ENCODE results near the gene PAM16. TPM values are rescaled to one million over a fixed set of nuclear protein-coding genes. Genes with fewer than 3 reads are reported as not detected.

The PAM16 gene
- total RNA-seq, 1 experiment from 2014 or later, result 80.7 TPM

DNA sequence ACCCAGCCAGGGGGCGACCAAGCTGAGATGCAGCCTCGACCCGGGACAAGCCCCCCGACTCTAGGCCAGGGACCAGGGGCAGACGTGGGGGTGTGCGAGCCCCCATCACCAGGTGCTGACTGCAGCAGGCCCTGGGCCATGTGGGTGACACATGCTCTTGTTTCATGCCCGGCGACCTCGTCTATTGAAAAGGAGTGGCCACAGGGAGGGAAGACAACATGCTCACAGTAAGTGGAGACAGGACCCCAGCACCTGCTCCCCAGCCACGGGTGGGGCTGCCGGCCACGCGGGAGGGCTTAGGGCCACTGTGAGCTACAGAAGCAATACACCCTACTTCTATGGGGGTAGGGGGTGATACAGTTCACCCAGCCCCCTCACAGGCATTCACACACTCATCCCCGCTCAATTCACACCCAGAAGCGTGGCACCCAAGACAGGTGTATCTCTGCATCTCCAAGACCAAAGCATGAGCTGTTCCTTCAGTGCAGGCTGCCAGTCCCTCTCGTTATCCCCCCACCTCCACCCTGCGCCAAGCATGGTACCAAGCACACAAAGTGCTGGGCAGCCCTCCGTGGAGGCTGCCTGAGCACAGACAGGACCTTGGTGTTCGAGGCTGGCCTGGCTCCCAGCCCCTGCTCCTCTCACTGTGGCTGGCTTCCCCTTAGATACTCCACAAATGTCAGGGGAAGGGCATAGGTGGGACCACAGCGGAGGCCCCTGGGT is 34.1 kb upstream of the PAM16 start:
- in situ Hi-C loops (cut with HindIII; ENCODE audit: low pct_unique_long_range_greater_than_20kb, low sequenced_read_pairs), result no loop called here
- no peak for DNase-seq (ENCODE audit: low read depth)

DNA sequence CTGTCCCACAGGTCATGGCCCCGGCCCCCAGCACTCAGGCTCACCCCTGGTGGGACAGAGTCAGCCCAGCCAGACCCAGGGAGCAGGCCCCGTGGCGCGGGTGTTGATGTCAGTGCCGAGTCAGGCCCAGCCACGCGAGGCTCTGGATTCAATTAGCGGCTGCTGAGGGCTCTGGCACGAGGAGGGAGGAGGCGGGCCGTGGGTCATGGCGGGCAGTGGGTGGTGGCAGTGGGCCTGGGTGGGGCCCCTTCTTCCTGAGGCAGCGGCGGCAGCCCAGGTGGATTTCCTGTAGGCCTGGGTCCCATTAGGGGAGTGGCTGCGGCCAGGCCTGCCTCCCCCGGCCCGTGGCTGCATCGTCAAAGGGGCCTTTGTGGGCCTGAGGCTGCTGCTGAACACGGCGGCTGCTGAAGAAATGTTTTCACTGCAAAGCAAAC is 33.4 kb upstream of the PAM16 start:
- in situ Hi-C loops (cut with HindIII; ENCODE audit: low pct_unique_long_range_greater_than_20kb, low sequenced_read_pairs), result no loop called here
- no peak for DNase-seq (ENCODE audit: low read depth)

DNA sequence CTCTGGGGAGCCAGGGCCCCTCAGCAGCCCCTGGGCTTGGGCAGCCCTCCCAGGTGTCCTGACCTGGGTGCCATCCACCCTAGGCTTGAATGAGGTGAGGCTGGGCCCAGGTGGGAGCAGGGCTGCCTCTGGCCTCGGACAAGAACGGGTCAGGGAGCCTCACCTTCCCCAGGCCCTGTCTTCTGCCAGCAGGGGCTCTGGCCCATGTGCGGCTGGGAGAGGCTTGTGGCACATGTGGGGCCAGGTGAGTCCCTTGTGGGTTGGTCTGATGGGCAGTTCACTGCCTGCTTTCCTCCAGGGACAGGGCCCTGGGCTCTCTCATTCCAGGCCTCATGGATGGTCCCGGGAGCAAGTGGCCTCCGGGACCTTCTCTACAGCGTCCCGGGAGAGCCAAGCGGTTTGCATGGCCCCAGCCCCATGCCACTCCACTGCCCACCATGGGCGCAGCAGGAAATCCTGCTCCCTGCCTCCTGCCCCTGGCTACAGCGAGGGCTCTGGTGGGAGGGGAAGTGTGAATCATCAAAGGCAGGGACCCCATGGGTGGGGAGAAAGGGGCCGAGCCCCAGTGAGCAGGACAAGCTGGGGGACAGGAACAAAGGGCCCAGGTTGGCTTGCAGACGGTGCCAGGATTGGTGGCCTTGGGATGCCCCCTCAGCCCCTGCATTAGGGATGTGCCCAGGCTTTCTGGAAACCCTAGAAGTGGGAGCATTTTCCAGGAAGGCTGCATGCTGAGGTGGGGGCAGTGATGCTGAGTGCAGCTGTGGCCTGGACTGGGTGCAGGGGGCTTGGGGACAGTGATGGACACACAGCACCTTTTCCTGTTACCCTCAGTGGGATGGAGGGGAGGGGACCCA is 32.7 kb upstream of the PAM16 start:
- in situ Hi-C loops (cut with HindIII; ENCODE audit: low pct_unique_long_range_greater_than_20kb, low sequenced_read_pairs), result no loop called here
- DNase-seq (ENCODE audit: low read depth), result no peak

DNA sequence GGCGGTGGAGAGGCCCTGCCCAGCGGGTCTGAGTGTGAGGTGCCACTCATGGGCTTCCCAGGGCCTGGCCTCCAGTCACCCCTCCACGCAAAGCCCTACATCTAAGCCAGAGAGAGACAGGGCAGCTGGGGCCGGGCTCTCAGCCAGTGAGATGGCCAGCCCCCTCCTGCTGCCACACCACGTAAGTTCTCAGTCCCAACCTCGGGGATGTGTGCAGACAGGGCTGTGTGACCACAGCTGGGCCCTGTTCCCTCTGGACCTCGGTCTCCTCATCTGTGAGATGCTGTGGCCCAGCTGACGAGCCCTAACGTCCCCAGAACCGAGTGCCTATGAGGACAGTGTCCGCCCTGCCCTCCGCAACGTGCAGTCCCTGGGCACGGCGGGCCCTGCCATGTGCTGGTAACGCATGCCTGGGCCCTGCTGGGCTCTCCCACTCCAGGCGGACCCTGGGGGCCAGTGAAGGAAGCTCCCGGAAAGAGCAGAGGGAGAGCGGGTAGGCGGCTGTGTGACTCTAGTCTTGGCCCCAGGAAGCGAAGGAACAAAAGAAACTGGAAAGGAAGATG is 31.8 kb upstream of the PAM16 start:
- in situ Hi-C loops (cut with HindIII; ENCODE audit: low pct_unique_long_range_greater_than_20kb, low sequenced_read_pairs), result no loop called here
- DNase-seq (ENCODE audit: low read depth), result no peak

DNA sequence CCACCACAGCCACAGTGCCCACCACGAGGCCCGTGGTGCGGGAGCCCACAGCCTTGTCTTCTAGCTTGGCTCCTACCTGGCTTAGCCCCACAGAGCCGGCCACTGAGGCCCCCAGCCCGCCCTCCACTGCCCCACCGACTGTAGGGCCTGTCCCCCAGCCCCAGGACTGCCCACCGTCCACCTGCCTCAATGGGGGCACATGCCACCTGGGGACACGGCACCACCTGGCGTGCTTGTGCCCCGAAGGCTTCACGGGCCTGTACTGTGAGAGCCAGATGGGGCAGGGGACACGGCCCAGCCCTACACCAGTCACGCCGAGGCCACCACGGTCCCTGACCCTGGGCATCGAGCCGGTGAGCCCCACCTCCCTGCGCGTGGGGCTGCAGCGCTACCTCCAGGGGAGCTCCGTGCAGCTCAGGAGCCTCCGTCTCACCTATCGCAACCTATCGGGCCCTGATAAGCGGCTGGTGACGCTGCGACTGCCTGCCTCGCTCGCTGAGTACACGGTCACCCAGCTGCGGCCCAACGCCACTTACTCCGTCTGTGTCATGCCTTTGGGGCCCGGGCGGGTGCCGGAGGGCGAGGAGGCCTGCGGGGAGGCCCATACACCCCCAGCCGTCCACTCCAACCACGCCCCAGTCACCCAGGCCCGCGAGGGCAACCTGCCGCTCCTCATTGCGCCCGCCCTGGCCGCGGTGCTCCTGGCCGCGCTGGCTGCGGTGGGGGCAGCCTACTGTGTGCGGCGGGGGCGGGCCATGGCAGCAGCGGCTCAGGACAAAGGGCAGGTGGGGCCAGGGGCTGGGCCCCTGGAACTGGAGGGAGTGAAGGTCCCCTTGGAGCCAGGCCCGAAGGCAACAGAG is 31.0 kb upstream of the PAM16 start:
- DNase-seq (ENCODE audit: low read depth), result no peak
- in situ Hi-C loops (cut with HindIII; ENCODE audit: low pct_unique_long_range_greater_than_20kb, low sequenced_read_pairs), result no loop called here

DNA sequence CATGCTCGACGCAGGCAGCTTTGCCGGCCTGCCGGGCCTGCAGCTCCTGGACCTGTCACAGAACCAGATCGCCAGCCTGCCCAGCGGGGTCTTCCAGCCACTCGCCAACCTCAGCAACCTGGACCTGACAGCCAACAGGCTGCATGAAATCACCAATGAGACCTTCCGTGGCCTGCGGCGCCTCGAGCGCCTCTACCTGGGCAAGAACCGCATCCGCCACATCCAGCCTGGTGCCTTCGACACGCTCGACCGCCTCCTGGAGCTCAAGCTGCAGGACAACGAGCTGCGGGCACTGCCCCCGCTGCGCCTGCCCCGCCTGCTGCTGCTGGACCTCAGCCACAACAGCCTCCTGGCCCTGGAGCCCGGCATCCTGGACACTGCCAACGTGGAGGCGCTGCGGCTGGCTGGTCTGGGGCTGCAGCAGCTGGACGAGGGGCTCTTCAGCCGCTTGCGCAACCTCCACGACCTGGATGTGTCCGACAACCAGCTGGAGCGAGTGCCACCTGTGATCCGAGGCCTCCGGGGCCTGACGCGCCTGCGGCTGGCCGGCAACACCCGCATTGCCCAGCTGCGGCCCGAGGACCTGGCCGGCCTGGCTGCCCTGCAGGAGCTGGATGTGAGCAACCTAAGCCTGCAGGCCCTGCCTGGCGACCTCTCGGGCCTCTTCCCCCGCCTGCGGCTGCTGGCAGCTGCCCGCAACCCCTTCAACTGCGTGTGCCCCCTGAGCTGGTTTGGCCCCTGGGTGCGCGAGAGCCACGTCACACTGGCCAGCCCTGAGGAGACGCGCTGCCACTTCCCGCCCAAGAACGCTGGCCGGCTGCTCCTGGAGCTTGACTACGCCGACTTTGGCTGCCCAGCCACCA is 30.2 kb upstream of the PAM16 start:
- DNase-seq (ENCODE audit: low read depth), result no peak
- in situ Hi-C loops (cut with HindIII; ENCODE audit: low pct_unique_long_range_greater_than_20kb, low sequenced_read_pairs), result no loop called here

DNA sequence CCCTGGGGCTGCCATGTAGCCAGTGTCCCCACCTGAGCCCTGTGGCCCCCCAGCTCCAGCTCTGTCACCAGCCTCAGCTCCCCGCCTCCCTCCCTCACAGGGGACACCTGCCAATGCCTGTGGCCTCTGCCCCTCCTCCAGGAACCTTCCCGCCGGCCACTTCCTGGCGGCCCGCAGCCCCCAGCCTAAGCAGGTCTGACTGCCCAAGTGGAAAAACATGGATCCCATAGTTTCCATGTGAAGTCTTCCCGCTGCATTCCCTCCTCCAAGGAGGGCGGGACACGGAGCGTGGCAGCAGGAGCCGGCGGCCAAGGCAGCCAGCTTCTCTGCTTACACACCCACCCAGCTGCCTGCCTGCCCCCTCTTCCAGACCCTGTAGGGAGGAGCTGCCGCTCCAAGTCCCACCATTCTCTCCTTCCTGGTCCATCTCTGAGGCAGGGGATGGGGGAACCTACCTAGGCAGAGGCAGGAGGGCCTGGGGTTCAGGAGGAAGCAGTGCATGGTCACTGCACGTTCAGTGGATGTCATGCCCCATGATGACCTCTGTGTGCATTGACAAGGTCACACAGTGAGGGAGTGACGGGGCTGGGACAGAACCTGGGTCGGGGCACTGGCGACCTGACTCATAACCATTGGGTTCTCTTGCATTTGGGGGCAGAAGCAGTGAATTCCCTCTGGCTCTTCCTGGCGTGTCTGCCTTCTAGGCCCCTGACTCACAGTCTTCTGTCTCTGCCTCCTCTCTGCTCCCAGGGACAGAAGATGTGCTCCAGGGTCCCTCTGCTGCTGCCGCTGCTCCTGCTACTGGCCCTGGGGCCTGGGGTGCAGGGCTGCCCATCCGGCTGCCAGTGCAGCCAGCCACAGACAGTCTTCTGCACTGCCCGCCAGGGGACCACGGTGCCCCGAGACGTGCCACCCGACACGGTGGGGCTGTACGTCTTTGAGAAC is 29.3 kb upstream of the PAM16 start:
- in situ Hi-C loops (cut with HindIII; ENCODE audit: low pct_unique_long_range_greater_than_20kb, low sequenced_read_pairs), result no loop called here

DNA sequence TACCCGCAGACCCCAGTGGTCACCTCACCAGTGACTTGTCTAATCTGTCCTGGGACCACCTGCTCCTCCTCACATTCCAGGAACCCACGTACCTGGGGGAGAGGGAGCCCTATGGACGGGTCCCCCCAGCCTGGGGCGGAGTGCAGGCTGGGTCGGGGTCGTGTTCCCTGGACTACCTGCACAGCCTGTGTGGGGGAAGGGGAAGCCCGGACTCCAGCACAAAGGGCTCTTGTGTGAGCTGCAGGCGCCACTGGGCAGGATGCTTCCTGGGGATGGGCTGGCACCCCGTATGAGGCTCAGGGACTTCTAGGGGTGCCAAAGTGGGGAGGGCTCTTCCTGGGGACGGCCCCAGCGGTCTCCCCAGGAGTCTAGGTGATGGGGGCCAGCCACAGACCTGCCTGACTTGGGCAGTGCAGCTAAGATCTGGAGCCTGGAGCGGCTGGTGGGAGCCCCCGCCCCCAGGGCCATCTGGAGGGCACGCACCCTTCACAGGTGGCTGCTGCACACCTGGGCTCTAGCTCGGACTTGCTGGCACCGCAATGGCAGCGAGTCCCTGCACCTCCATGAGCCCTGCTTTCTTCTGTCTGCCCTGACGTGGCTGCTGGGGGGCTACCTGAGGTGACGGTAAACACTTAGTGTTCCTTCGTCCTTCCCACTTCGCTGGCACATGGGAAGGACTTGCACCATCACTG is 28.0 kb upstream of the PAM16 start:
- no peak for DNase-seq (ENCODE audit: low read depth)
- in situ Hi-C loops (cut with HindIII; ENCODE audit: low pct_unique_long_range_greater_than_20kb, low sequenced_read_pairs), result no loop called here

More for the DNA sequence above, 29.3 kb upstream of the PAM16 start:
- DNase-seq (ENCODE audit: low read depth), result no peak

DNA sequence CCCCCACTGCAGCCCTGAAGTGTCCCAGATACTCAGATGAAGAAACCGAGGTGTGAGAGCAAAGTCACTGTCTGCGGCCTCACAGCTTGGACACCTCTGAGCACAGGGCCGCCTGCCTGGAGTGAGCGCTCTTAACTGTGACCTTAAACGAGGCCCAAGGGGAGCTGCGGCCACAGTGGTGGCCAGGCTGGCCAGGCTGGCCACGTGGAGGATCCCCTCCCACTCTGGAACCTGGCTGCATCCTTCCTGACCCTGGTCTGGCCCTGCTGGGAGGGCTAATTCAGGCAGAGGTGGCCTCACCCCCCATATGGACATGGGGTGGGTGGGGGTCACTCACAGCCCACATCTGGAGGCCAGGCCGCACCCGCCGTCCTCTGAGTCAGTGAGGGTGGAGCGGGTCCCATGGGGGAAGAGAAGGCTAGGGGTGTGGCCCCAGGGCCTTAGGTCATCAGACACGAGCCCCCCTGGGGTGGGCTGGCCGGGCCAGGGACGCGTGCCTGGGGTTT is 27.1 kb upstream of the PAM16 start:
- in situ Hi-C loops (cut with HindIII; ENCODE audit: low pct_unique_long_range_greater_than_20kb, low sequenced_read_pairs), result no loop called here
- DNase-seq (ENCODE audit: low read depth), result no peak

DNA sequence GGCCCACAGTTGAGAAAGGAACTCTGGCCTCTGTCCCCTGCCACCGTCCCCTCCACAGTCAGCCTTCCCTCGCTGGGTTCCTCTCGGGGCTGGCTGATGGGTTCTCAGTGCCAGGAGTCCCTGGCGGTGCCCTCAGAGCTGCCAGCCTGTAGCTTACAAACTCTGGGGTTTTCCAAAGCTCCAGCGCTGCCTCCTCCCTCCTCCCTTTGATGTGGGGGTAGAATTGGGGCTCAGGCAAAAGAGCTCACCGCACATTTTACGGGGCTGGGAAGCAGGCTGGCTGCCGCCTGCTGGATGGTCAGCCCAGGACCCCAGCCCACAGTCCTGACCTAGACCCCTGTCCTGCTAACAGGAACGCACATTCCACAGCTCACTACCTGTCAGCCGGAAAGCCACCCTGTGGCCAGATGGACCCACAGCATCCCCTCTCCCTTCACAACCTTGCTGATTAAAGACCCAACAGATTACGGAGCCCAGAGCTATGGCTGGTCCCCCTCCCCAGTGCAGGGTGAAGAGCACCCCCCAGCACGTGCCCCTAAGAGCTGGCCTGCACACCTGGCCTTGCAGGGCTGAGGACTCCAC is 26.5 kb upstream of the PAM16 start:
- DNase-seq (ENCODE audit: low read depth), result no peak
- in situ Hi-C loops (cut with HindIII; ENCODE audit: low pct_unique_long_range_greater_than_20kb, low sequenced_read_pairs), result no loop called here

DNA sequence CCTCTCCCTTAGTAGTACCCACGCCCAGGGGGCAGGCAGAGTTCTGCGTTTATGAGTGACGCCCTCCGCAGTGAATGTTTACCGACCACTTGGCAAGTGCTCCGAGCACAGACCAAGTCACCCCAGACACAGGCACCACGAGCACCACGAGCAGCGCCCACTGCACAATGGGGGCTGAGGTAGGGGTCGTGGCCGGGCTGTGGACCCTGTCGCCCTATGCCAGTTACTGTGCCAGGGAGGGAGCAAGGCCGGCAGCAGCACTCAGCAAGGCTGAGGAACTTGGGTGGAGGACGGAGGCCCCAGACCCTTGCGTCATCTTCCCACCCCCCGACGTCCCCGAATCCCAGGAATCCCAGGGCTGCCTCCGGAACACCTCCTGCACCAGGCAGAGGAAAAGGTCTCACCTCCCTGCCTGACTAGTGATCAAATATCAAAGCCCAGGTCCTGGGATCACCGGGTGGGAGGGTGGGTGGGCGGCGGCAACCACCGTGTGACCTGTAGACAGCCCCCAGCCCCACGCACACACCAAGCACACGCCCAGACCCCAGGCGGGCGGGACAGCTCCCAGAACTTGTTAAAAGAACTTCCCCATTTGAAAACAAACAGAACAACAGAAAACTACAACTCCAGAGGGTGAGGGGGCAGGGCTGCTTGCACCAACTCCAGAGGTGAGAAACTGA is 25.9 kb upstream of the PAM16 start:
- DNase-seq (ENCODE audit: low read depth), result no peak
- in situ Hi-C loops (cut with HindIII; ENCODE audit: low pct_unique_long_range_greater_than_20kb, low sequenced_read_pairs), result no loop called here

DNA sequence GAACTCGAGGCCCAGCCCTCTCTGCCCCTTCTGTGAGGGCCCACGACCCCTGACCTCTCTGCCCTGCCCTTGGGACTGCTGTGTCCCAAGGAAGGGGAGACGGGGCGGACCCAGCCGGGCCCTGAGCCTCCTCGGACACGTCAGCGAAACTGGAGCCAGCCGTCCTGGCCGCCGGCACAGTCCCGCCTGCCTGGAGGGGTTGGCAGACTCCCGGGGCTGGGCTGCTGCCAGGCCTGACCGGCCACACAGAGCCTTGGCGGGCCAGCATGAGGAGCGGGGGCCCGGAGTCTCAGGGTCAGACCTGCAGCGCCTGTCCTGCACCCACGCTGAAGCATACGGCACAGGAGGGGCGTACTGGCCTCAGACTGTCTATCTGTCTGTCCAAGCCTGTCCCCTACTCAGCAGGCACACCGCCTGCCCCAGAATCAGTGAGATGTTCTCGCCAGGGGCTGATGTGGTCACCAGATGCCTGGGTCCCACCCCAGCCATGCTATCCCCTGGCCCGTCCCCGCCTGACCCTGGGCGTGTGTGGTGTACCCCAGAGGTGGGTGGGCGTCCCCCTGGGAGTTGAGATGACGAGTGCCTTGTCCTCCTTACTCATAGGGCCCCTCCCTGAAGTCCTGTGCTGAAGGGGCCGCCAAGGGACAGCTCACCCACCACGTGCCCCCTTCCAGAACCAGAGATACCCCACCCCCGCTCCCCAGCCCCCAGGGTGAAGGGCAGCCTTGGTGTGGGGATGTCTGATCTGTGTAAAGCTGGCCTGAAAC is 25.2 kb upstream of the PAM16 start:
- in situ Hi-C loops (cut with HindIII; ENCODE audit: low pct_unique_long_range_greater_than_20kb, low sequenced_read_pairs), result no loop called here
- no peak for DNase-seq (ENCODE audit: low read depth)

DNA sequence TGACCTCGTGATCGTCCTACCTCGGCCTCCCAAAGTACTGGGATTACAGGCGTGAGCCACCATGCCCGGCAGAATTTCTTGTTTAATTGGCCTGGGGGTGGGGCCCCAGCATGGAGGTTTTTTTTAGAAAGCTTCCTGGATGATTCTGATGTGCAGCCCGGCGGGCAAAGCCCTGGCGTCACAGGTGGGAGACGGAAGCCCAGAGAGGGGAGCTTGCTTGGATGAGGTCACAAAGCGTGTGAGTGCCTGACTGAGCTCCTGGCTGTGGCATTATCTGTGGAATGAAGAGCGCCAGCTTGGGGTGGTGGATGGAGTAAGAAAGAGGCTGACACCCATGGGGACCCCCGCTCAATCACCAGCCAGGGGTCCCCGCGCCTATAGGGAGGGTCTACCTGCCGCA is 24.6 kb upstream of the PAM16 start:
- in situ Hi-C loops (cut with HindIII; ENCODE audit: low pct_unique_long_range_greater_than_20kb, low sequenced_read_pairs), result no loop called here
- no peak for DNase-seq (ENCODE audit: low read depth)

DNA sequence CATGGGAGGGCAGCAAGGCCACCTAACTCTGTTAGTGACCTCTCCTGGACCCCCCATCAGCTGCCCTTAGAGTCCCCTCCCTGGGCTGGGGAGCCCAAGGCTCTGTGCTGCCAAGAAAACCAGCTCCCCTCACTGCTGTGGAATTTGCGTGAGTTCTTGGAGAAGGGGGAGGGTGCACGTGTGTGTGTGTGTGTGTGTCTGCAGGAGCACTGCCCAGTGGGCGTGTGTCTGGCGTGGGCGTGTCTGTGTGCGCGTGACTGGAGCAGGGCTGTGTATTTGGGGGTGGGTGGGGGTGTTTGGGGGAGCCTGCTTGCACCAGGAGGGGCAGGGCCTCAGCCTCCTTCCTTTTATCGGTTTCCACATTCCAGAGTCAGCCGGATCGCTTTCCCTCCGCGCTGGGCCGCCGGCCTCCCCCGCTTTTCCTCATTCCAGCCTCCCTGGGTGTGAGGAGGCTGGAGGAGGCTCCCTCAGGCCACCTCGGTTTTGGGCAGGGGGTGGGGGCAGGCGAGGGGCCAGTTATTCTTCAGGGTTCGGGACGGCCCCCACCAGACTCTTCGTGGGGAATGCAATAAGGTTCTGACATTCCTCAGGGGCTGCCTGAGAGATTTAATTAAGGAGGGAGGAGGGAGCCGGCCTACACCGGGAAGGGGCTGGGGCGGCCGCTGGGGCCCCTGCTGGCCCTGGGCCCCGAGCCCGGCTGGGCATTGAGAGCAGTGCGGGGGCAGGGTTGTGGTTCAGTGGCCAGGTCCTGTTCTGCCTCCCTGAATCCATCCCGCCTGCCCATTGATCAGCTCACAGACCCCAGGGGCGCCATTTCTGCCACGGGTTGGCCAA is 23.0 kb upstream of the PAM16 start:
- in situ Hi-C loops (cut with HindIII; ENCODE audit: low pct_unique_long_range_greater_than_20kb, low sequenced_read_pairs), result no loop called here
- DNase-seq (ENCODE audit: low read depth), result no peak

Data from Caki2 (cell line).